SK-N-MC (cell line): ENCODE data around the gene RNF212B.
"Not testable (repeated sequence)": the region's sequence is repeated elsewhere in the genome, so short reads cannot be mapped to it uniquely, and the experiment has no call there.

Experiments
- DNase-seq: peaks from one replicate; pipeline ENCODE4 v3.0.0-alpha.2; 2011; ENCODE audit warnings: low read depth, low spot score
- H3K27ac ChIP-seq: fragments of 200-600 bp; sonication (generic); 2 replicates; pipeline ENCODE4 v1.5.1; 2016; ENCODE audit warnings: mixed run types
- H3K36me3 ChIP-seq: fragments of 200-600 bp; sonication (generic); 2 replicates; pipeline ENCODE4 v1.6.1; 2017; ENCODE audit warnings: antibody characterized with exemption, low read length, mixed read lengths; ENCODE audit not compliant: insufficient read depth
- H3K4me3 ChIP-seq: fragments of 200-600 bp; sonication (generic); 2 replicates; pipeline ENCODE4 v1.5.1; 2016
- H3K9ac ChIP-seq: fragments of 200-600 bp; sonication (generic); 2 replicates; pipeline ENCODE4 v1.8.0; 2017; ENCODE audit warnings: mixed run types, mixed read lengths; ENCODE audit not compliant: insufficient read length
- H3K9me3 ChIP-seq: fragments of 200-600 bp; sonication (generic); 2 replicates; pipeline ENCODE4 v1.6.1; 2017; ENCODE audit warnings: low read depth, mild to moderate bottlenecking, antibody characterized with exemption, low read length, moderate library complexity, mixed read lengths
- EZH2 ChIP-seq: fragments of 200-600 bp; sonication (generic); IDR thresholded peaks from one replicate; pipeline ENCODE4 v1.6.1; 2017; ENCODE audit warnings: antibody characterized with exemption
- FOXP2 ChIP-seq: optimal IDR thresholded peaks from 2 replicates; pipeline ENCODE3; 2011; ENCODE audit warnings: mild to moderate bottlenecking, moderate library complexity; ENCODE audit not compliant: insufficient read depth; ENCODE audit errors: extremely low read length, control extremely low read depth
- POLR2AphosphoS5 ChIP-seq: IDR thresholded peaks from 2 replicates; pipeline ENCODE4 v1.6.1; 2012; ENCODE audit warnings: mild to moderate bottlenecking, low read depth, low read length, borderline replicate concordance

Gene RNF212B

GRCh38 chr14:23237772-23238594, at the start of gene RNF212B:
TSS of gene RNF212B (plus strand) at chr14:23237936. CDS start at chr14:23240346, 2,410 bp downstream.
- H3K36me3 ChIP-seq, result no peaks in the 10 kb centered on the region
- TF ChIP-seq POLR2AphosphoS5 (peak; percentile 58; the same call in 1 of the 2 replicates), EZH2 (no peak)
- no peaks in the 10 kb centered on the region for H3K9me3 ChIP-seq
- DNase-seq, result peak; percentile 6
- H3K4me3 ChIP-seq, result peak within 1 kb of the TSS; percentile 55
- peak within 1 kb of the TSS; percentile 48 for H3K9ac ChIP-seq
- H3K27ac ChIP-seq, result no peak within 1 kb of the TSS

GRCh38 chr14:23193432-23193831, 44.3 kb upstream of the RNF212B start:
- Histone ChIP-seq H3K9me3 (no peaks in the 10 kb centered on the region), H3K36me3 (no peaks in the 10 kb centered on the region), H3K9ac (no peak overlapping the region), H3K27ac (no peak overlapping the region), H3K4me3 (no peak overlapping the region)
- no peak for TF ChIP-seq EZH2
- no peak for TF ChIP-seq POLR2AphosphoS5
- TF ChIP-seq FOXP2, result no peak
- DNase-seq, result no peak

GRCh38 chr14:23195552-23196101, 42.1 kb upstream of the RNF212B start:
- TF ChIP-seq EZH2, result no peak
- TF ChIP-seq POLR2AphosphoS5, result no peak
- TF ChIP-seq FOXP2, result no peak
- Histone ChIP-seq H3K27ac (no peak overlapping the region), H3K4me3 (no peak overlapping the region), H3K36me3 (no peaks in the 10 kb centered on the region), H3K9ac (no peak overlapping the region), H3K9me3 (no peaks in the 10 kb centered on the region)
- no peak for DNase-seq

- not testable (repeated sequence) for H3K36me3 ChIP-seq, H3K9me3 ChIP-seq, DNase-seq, H3K27ac ChIP-seq, H3K4me3 ChIP-seq, H3K9ac ChIP-seq
Measured at GRCh38 chr14:23196487-23196886, 41.2 kb upstream of the RNF212B start.

GRCh38 chr14:23199141-23199540, 38.6 kb upstream of the RNF212B start:
- not testable (repeated sequence) for H3K9me3 ChIP-seq, DNase-seq, H3K9ac ChIP-seq, H3K27ac ChIP-seq, H3K4me3 ChIP-seq, H3K36me3 ChIP-seq

- Histone ChIP-seq H3K4me3 (no peak overlapping the region), H3K9me3 (no peaks in the 10 kb centered on the region), H3K9ac (no peak overlapping the region), H3K36me3 (no peaks in the 10 kb centered on the region), H3K27ac (no peak overlapping the region)
- DNase-seq, result no peak
- TF ChIP-seq POLR2AphosphoS5, result no peak
- no peak for TF ChIP-seq FOXP2
- TF ChIP-seq EZH2, result no peak
Measured at GRCh38 chr14:23202001-23202400, 35.7 kb upstream of the RNF212B start.

- DNase-seq, result no peak
- Histone ChIP-seq H3K27ac (no peak overlapping the region), H3K9ac (no peak overlapping the region), H3K9me3 (no peaks in the 10 kb centered on the region), H3K4me3 (no peak overlapping the region), H3K36me3 (no peaks in the 10 kb centered on the region)
- no peak for TF ChIP-seq FOXP2
- no peak for TF ChIP-seq EZH2
- TF ChIP-seq POLR2AphosphoS5, result no peak
Measured at GRCh38 chr14:23206422-23207145, 31.2 kb upstream of the RNF212B start.

GRCh38 chr14:23207146-23207540, 30.6 kb upstream of the RNF212B start:
- Histone ChIP-seq H3K27ac (no peak overlapping the region), H3K9me3 (no peaks in the 10 kb centered on the region), H3K9ac (no peak overlapping the region), H3K36me3 (no peaks in the 10 kb centered on the region), H3K4me3 (no peak overlapping the region)
- DNase-seq, result no peak
- TF ChIP-seq EZH2 (no peak), FOXP2 (no peak), POLR2AphosphoS5 (no peak)
